D721Med (cell line): ENCODE measurements around the gene DIDO1.

Experiments used
- DNase-seq: peaks from one replicate; pipeline ENCODE4 v3.0.0; 2011; ENCODE audit warnings: low spot score; ENCODE audit not compliant: insufficient read length
- FAIRE-seq: peaks from 2 replicates; lab custom pipeline; 2011; peaks lifted over from hg19 to GRCh38; lab: Jason Lieb, UNC
- TF ChIP-seq, protein P1 (sequence below): IDR thresholded peaks from 2 replicates; pipeline ENCODE4 v1.5.1; 2012; ENCODE audit warnings: mild to moderate bottlenecking, control low read depth; ENCODE audit not compliant: insufficient read depth; ENCODE audit errors: missing control alignments

DIDO1 gene

DNA sequence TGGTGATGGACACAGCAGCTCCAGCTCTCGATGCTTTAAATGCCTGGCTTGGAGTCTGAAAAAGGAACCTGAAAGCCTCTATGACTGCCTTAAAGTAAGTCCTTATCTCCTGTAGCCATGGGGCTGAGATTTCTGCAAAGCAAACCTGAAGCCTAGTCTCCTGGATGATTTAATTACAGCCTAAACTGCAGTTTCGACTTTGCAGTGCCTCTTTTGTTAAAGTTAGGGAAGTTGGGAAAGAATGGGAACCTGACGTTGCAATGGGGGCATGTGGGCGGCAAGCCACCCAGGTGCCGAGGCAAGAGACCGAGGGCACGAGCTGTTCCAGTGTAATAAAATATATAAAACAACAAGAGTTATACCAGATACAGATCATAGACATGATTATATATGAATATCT, 53.0 kb downstream of the DIDO1 start:
- FAIRE-seq, result no peak
- no peak for DNase-seq
- TF ChIP-seq, protein P1, sequence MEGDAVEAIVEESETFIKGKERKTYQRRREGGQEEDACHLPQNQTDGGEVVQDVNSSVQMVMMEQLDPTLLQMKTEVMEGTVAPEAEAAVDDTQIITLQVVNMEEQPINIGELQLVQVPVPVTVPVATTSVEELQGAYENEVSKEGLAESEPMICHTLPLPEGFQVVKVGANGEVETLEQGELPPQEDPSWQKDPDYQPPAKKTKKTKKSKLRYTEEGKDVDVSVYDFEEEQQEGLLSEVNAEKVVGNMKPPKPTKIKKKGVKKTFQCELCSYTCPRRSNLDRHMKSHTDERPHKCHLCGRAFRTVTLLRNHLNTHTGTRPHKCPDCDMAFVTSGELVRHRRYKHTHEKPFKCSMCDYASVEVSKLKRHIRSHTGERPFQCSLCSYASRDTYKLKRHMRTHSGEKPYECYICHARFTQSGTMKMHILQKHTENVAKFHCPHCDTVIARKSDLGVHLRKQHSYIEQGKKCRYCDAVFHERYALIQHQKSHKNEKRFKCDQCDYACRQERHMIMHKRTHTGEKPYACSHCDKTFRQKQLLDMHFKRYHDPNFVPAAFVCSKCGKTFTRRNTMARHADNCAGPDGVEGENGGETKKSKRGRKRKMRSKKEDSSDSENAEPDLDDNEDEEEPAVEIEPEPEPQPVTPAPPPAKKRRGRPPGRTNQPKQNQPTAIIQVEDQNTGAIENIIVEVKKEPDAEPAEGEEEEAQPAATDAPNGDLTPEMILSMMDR, result no peak

DNA sequence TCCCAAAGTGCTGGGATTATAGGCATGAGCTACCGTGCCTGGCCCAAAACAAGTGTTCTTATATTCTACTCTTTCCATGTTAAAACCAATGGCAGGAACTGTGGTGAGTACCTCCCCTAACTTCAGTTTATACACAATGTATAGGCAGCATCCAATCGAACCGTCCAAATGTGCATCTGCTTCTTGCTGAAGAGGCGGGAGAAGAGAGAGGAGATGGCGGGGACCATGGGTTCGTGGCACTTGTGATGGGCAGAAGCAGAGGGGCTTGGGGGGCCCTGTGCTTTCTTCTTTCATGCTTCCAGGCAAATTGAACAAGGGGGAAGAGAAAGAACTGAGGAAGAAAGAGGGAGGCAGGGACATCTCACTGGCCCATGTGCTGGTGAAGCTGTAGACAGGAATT, 53.4 kb downstream of the DIDO1 start:
- FAIRE-seq, result no peak
- TF ChIP-seq, protein P1, result no peak
- DNase-seq, result no peak

DNA sequence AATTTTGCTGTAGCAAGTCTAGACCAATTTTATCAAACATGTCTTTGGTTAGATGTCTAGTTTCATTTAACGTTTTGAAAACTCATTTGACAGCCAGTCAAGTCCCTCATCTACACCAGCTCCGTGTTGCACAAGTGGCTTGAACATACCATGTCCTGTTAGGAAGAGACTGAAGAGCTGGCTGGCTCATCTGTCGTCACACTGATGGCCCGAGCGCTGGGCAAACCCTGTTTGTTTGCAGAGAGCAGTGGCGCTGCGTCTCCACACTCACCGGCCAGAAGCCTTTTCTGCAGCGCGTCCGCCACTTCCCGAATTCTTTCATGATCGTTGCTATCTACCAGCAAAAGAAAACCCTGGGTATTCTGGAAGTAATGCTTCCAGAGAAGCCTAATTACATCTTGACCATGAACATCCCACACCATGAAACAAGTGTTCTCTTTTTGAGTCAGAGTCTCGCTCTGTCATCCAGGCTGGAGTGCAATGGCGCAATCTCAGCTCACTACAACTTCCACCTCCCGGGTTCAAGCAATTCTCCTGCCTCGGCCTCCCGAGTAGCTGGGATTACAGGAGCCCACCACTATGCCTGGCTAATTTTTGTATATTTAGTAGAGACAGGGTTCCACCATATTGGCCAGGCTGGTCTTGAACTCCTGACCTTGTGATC, 54.0 kb downstream of the DIDO1 start:
- no peak for DNase-seq
- no peak for FAIRE-seq
- TF ChIP-seq, protein P1, result no peak

DNA sequence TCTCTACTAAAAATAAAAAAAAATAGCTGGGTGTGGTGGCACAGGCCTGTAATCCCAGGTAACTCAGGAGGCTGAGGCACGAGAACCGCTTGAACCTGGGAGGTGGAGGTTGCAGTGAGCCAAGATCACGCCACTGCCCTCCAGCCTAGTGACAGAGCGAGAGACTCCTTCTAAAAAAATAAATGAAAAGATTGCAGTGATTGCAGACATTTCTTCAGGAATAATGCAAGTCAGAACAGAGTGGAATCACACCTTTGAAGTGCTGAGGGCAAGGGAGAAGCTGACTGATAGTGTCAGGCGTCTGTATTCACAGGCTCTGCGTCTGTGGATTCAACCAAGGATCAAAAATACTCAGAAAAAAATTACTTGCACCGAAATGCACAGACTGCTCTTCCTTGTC, 62.1 kb downstream of the DIDO1 start:
- DNase-seq, result no peak
- TF ChIP-seq, protein P1, result no peak
- FAIRE-seq, result no peak

DNA sequence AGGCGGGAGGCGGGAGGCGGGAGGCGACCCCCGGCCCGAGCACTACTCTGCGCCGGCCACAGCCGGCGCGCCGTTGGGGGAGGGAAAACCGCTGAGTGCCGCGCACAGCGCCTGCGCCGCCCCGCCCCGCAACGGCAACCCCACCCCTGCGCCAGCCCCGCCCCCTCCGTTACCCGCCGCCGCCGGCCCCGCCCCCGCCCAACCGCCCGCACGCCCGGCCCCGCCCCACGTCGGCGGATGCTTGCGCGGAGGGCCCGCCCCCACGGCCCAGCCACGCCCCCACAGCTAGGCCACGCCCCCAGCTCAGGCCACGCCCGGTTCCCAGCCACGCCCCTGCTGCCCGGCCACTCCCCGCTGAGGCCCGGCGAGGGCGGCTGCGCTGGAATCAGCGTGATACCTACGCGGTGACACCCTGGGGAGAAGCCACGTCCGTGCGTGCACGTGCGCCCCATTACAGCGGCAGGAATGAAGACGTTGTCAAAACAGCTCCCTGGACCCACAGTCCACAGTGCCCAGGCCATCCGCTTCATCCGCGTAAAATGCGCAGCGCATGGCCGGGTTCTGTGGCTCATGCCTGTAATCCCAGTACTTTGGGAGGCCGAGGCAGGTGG, 64.5 kb downstream of the DIDO1 start, which contains the start of gene TCFL5:
TSS of gene TCFL5 (minus strand) at position 97 of the 611 bp plus-strand sequence. CDS start 152 bp downstream, outside the sequence.
- DNase-seq (no peak), FAIRE-seq (no peak)
- TF ChIP-seq, protein P1, result no peak

DNA sequence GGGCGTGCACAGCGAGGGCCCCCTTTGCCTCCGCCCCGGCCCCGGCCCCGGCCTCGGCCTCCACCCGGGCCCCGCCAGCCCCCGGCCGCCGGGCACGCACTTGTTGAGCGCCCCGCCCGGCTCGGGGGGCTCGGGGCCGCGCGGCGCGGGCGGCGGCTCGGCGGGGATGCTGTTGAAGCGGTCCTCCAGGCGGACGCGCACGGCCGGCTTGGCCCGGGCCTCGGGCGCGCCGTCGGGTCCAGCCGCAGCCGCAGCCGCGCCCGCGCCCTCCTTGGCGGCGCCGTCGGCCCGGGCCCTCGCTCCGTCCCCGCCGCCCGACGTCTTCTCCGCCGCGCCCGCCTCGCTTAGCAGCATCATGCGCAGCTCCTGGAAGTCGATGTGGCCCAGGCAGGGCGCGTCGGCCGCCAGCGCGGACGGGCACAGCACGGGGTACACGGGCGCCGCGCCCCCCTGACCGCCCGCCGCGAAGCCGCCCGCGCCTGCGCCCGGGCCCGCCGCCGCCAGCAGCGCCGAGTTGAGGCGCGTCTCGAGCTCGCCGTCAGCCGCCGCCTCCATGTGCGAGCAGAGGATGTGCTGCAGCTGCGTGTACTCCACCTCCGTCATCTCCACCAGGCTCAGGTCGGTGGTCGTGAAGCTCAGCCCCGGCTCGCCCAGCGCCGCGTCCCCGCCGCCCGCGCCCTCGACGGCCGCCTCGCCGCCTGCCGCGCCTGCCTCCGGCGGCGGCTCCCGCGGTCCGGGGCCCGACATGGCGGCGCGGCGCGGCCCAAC, 65.2 kb downstream of the DIDO1 start:
- DNase-seq (no peak), FAIRE-seq (no peak)
- TF ChIP-seq, protein P1, result no peak
